ENCODE results near the gene ESCO1. TPM values are rescaled to one million over a fixed set of nuclear protein-coding genes. Genes with fewer than 3 reads are reported as not detected.

The ESCO1 gene
- total RNA-seq, 1 donor from 2014 or later = 3.8 TPM

GRCh38 chr18:21483051-21483450 lies 117.5 kb downstream of the ESCO1 start:
- intact Hi-C loops (cut with DNase I) = no loop called here
- no peaks in the 10 kb centered on the region for H3K4me1 ChIP-seq
- no peak overlapping the region for H3K27ac ChIP-seq
- no peak overlapping the region for H3K4me3 ChIP-seq
- no peaks in the 10 kb centered on the region for H3K9me3 ChIP-seq
- no peak for DNase-seq (ENCODE audit: low spot score in 2 of 2)
- no peaks in the 10 kb centered on the region for H3K27me3 ChIP-seq
- H3K36me3 ChIP-seq = no peaks in the 10 kb centered on the region
- TF ChIP-seq, protein P1, sequence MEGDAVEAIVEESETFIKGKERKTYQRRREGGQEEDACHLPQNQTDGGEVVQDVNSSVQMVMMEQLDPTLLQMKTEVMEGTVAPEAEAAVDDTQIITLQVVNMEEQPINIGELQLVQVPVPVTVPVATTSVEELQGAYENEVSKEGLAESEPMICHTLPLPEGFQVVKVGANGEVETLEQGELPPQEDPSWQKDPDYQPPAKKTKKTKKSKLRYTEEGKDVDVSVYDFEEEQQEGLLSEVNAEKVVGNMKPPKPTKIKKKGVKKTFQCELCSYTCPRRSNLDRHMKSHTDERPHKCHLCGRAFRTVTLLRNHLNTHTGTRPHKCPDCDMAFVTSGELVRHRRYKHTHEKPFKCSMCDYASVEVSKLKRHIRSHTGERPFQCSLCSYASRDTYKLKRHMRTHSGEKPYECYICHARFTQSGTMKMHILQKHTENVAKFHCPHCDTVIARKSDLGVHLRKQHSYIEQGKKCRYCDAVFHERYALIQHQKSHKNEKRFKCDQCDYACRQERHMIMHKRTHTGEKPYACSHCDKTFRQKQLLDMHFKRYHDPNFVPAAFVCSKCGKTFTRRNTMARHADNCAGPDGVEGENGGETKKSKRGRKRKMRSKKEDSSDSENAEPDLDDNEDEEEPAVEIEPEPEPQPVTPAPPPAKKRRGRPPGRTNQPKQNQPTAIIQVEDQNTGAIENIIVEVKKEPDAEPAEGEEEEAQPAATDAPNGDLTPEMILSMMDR (IDR thresholded peaks at IDR 0.05) = no peak

GRCh38 chr18:21481739-21482138 lies 118.8 kb downstream of the ESCO1 start:
- no peaks in the 10 kb centered on the region for H3K36me3 ChIP-seq
- no peaks in the 10 kb centered on the region for H3K4me1 ChIP-seq
- no peak overlapping the region for H3K4me3 ChIP-seq
- no peaks in the 10 kb centered on the region for H3K9me3 ChIP-seq
- intact Hi-C loops (cut with DNase I) = no loop called here
- H3K27me3 ChIP-seq = no peaks in the 10 kb centered on the region
- no peak overlapping the region for H3K27ac ChIP-seq
- TF ChIP-seq, protein P1 (IDR thresholded peaks at IDR 0.05) = no peak
- no peak for DNase-seq (ENCODE audit: low spot score in 2 of 2)

GRCh38 chr18:21479721-21480120 lies 120.8 kb downstream of the ESCO1 start:
- Histone ChIP-seq H3K36me3 (no peaks in the 10 kb centered on the region), H3K27me3 (no peaks in the 10 kb centered on the region), H3K4me1 (no peaks in the 10 kb centered on the region), H3K9me3 (no peaks in the 10 kb centered on the region), H3K4me3 (no peak overlapping the region), H3K27ac (no peak overlapping the region)
- no peak for DNase-seq (ENCODE audit: low spot score in 2 of 2)
- intact Hi-C loops (cut with DNase I) = no loop called here
- TF ChIP-seq, protein P1 (IDR thresholded peaks at IDR 0.05) = no peak

Other genes starting within 250 kb of the ESCO1 start
- 0.85 TPM for gene SNRPD1, start 11.6 kb upstream of the ESCO1 start, total RNA-seq
- gene ABHD3, start 104.1 kb upstream of the ESCO1 start, total RNA-seq = 9.6 TPM
- 11.0 TPM for gene MIB1, start 140.1 kb upstream of the ESCO1 start, total RNA-seq

All from ascending aorta (tissue), 2 donors.